ENCODE data around the gene DOP1B. TPM values are rescaled to one million over a fixed set of nuclear protein-coding genes. Genes with fewer than 3 reads are reported as not detected.
A peak's percentile ranks its signal among the peaks of the same experiment; 100 is the strongest.
"Not testable (repeated sequence)": the region's sequence is repeated elsewhere in the genome, so short reads cannot be mapped to it uniquely, and the experiment has no call there.

DOP1B gene
- total RNA-seq, 1 experiment from 2014 or later = 7.8 TPM

DNA sequence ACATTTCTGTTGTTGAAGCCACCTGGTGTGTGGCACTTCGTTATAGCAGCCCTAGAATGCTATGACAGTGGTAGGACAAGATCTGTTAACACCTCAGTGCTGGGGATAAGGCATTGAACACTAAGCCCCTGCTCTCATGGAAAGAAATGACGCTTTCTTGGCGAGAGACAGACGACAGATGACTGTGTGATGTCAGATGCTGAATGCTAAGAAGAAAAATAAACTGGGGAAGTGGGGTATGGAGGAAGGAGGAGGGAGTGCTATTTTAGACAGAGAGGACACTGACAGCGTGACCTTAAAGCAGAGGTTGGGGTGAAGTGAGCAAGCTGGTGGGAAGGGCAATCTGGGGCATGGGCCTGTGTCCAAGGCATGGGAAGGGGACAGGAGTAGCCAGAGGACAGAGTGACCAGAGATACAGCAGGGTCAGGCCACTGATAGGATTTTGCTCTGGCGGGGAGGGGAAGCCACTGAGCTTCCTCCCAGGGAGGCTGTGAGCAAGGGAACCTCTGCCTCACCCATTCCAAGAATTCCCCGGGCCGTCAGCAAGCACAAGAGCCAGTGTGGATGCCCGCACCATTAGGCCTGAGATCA is 15.2 kb downstream of the DOP1B start:
- DNase-seq (ENCODE audit: low read depth) = no peak

DNA sequence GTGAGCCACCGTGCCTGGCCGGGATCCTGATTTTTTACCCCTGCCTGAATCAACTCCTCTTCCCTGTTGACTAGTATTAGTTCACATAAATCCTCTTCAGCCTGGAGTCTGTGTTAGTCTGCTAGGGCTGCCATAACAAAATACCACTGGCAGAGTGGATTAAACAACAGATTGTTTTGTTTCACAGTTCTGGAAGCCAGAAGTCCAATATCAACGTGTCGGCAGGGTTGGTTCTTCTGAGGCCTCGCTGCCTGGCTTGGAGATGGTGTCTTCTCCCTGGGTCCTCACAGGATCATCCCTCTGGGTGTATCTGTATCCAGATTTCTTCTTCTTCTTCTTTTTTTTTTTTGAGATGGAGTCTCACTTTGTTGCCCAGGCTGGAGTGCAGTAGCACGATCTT is 18.2 kb downstream of the DOP1B start:
- no peak for DNase-seq (ENCODE audit: low read depth)

GRCh38 chr21:36175771-36176565 is 19.3 kb downstream of the DOP1B start:
- DNase-seq (ENCODE audit: low read depth) = no peak

GRCh38 chr21:36178349-36178748 is 21.7 kb downstream of the DOP1B start:
- DNase-seq (ENCODE audit: low read depth) = no peak

- no peak for DNase-seq (ENCODE audit: low read depth)
Measured at GRCh38 chr21:36179145-36179544, 22.5 kb downstream of the DOP1B start.

DNA sequence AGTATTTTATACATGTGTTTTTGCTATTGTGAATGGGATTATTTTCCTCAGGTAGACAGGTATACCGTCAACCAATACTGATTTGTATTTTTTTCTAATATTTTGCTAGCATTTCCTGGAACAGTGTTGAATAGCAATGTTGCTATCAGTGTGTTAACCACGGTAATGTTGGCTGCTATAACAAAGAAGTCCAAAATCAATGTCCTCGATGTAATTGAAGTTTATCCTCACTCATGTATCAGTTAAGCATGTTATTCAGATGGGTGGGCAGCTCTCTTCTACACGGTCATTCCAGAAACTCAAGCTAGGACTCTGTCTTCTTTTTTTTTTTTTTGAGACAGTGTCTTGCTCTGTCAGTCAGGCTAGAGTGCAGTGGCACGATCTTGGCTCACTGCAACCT is 24.3 kb downstream of the DOP1B start:
- DNase-seq (ENCODE audit: low read depth) = no peak

DNA sequence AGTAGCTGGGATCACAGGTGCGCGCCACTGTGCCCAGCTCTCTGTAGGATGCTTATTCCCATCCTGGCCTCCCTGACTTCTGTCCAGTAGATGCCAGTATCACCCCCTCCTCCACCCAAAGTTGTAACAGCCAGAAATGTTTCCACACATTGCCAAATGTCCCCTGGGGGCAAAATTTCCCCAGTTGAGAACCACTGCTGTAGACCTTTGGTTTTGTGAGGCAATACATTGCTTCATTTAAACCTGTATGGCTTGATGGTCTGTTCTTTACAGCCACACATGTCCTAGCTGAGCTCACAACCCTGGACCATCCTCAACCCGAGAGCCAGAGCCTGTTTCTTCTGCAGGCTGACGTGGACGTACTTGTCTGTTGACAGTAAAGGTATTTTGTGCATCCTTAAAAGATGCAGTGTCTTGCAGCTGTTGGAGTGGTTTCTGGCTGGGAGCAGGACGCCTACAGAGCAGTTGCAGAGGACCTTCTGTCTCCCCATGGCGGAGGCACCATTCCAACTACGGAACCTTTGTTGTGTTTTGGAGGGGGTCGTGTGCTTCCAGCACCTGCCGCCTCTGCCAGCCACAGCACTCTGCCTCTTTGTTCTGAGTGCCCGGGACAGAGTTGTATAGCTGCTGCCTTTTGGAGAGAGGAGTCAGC is 26.6 kb downstream of the DOP1B start:
- no peak for DNase-seq (ENCODE audit: low read depth)

GRCh38 chr21:36184545-36184944 is 27.9 kb downstream of the DOP1B start:
- no peak for DNase-seq (ENCODE audit: low read depth)

- no peak for DNase-seq (ENCODE audit: low read depth)
Measured at GRCh38 chr21:36185523-36185922, 28.9 kb downstream of the DOP1B start.

- no peak for DNase-seq (ENCODE audit: low read depth)
Measured at GRCh38 chr21:36186081-36186480, 29.5 kb downstream of the DOP1B start.

GRCh38 chr21:36186506-36187399 is 30.1 kb downstream of the DOP1B start:
- DNase-seq (ENCODE audit: low read depth) = no peak

DNA sequence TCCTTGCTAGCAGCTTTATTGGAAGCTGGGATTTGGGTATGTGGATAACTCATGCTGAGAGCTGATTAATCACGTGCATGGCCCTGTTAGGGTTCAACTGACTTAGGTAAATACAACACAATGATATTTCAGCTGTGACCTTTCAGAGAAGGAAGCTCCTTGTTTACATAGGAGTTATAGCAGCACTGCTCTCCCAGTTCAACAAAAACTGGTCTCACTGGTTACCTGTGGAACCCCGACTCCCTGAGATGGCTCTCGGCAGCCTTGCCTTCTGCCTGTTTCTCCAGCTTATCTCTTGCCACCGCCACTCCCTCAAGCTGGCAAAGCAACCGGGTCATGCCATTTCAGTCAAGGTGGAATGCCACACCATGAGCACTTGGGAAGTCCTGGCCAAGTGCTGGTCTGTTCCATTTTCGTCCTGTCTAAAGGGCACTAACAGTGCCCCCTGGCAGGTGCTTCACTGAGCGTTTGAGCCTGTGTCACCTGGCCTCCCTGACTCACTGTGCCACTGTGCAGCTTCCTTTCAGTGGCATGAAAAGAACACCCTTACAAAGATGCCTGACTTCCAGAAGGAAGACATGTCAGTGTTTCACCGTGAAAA is 31.6 kb downstream of the DOP1B start:
- DNase-seq (ENCODE audit: low read depth) = no peak

DNA sequence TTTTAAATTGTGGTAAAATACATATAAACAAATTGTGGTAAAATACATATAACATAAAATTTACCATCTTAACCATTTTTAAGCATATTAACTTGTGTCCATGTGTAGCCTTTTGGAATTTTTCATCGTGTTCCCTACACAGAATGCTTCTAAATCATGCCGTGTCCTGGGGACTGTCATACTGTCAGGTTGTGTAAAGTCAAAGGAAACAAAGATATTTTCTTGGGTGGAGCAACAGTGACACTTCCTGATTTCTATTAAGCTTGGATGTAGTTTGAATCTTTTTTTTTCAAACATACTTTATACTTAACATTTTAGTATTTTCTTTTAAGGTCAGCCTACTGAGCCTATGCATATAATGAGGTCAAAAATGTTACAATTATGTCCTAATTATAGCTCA is 32.3 kb downstream of the DOP1B start:
- DNase-seq (ENCODE audit: low read depth) = no peak

DNA sequence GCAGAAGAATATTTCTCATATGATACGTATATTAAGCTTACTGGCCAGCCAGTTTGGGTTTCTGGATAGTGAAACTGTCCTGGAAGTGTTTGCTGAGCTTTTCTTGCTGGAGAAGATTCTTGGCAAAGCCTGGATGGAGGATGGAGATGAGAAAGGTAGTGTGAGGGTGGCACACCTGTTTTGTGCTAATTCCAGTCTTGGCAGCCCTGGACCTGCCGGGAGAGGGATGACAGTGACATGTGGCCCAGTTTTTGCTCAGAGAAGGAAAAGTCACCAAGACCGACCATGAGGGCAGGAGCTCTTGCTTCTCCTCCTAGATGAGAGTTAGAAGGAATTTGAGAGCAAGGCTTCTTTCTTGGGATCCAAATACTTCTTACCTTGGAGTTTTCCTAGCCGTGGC is 34.1 kb downstream of the DOP1B start:
- no peak for DNase-seq (ENCODE audit: low read depth)

- DNase-seq (ENCODE audit: low read depth) = peak; percentile 26
Measured at GRCh38 chr21:36193200-36193599, 36.6 kb downstream of the DOP1B start.

DNA sequence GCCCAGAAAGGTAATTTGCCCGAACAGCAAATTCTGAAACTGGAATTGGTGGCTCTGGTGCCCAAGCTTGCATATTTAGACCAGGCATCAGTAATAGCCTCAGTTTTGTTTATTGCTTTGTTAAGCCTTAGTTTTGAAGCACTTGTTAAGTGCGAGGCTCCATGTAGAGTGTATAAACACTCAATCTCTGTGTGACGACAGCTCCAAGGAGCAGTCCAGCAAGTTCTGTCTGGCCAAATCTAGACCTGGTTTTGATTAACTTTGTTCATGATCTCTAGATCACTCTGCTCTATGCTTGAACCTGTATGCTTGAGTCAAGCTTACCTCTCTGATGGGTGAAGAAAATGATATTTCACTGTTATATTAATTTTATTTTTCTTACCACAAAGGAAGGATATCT is 37.4 kb downstream of the DOP1B start:
- DNase-seq (ENCODE audit: low read depth) = no peak

DNA sequence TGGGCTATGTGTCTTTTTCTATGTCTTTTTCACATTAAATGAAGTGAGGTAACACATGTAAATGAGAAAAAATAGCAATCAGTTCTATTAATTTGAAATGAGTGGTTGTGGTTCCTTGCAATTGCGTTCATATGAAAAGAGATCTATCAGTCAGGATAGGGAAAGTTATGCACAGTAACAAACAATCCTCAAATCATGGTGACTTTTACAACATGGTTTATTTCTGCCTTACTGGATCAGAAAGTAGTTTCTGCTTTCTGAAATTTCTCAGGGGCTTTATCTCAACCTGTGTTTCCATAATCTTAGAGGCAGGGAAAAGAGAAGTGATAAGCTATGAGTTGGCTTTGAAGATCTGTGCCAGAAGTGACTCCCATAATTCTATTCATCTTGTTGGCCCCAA is 39.0 kb downstream of the DOP1B start:
- DNase-seq (ENCODE audit: low read depth) = no peak

DNA sequence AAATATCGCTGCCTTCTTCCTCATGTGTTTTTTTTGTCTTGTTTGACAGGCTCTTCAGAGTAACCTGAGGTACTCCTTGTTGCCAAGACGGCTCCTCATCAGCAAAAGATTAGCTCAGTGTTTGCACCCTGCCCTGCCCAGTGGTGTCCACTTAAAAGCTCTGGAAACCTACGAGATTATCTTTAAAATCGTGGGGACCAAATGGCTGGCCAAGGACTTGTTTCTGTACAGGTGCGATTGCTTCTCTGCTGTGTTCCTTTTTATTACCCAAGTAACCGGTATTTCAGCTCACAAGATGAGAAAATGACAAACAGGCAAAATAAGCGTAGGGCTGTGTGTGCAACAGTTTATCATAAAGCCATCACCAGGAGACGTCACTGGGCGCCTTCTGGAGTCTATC is 42.4 kb downstream of the DOP1B start:
- no peak for DNase-seq (ENCODE audit: low read depth)

DNA sequence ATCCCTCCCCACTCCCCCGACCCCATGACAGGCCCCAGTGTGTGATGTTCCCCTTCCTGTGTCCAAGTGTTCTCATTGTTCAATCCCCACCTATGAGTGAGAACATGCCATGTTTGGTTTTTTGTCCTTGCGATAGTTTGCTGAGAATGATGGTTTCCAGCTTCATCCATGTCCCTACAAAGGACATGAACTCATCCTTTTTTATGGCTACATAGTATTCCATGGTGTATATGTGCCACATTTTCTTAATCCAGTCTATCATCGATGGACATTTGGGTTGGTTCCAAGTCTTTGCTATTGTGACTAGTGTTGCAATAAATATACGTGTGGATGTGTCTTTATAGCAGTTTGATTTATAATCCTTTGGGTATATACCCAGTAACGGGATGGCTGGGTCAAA is 43.0 kb downstream of the DOP1B start:
- DNase-seq (ENCODE audit: low read depth) = not testable (repeated sequence)

DNA sequence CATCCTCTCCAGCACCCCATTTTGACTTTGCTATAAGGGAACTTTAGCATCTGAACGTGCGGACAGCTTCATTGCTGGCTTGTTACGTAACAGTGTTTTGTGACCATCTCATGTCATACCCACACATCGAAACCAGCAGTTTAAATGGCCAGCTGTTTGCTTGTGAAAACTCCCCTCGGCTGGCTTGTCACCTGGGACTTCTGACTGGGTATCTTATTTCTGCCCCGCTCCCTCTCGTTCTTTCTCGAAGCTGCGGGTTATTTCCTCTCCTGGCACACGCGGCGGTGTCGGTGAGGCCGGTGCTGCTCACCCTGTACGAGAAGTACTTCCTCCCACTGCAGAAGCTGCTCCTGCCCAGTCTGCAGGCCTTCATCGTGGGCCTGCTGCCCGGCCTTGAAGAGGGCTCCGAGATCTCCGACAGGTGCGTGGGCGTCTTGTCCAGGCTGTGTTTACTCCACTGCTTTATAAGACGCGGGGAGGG is 43.5 kb downstream of the DOP1B start:
- DNase-seq (ENCODE audit: low read depth) = no peak

All from HT1080 (cell line).